C4-2B (cell line): Measurements from ENCODE around the gene LTC4S.

Experiments
- CTCF ChIP-seq: fragments of 450-650 bp; conservative IDR thresholded peaks from 2 replicates; pipeline ENCODE4 v1.5.1; 2017; ENCODE audit warnings: mild to moderate bottlenecking
- ZFX ChIP-seq: fragments of 450-650 bp; IDR thresholded peaks from 2 replicates; pipeline ENCODE4 v1.6.1; 2017

GRCh38 chr5:179825655-179826182, 31.9 kb downstream of the LTC4S start:
- no peak for TF ChIP-seq CTCF
- TF ChIP-seq ZFX, result no peak
